Osteoblast (primary cell): ENCODE measurements around the gene MAPRE3. TPM values are rescaled to one million over a fixed set of nuclear protein-coding genes. Genes with fewer than 3 reads are reported as not detected.

ENCODE experiments used
- DNase-seq: peaks from one replicate; pipeline ENCODE4 v3.0.0; 2011; ENCODE audit warnings: low spot score, mixed read lengths; ENCODE audit not compliant: insufficient read length; ENCODE audit errors: missing footprints
- H2AFZ ChIP-seq: 2 replicates; pipeline ENCODE4 v1.6.0; 2011; ENCODE audit warnings: mild to moderate bottlenecking, low read length
- H3K27ac ChIP-seq: 2 replicates; pipeline ENCODE4 v1.5.1; 2011; ENCODE audit warnings: mild to moderate bottlenecking, low read depth, low read length, moderate library complexity
- H3K27me3 ChIP-seq: 2 replicates; pipeline ENCODE4 v1.6.0; 2012; ENCODE audit warnings: mild to moderate bottlenecking, control low read depth, inconsistent platforms, low read length, moderate library complexity; ENCODE audit not compliant: insufficient read depth
- H3K36me3 ChIP-seq: 2 replicates; pipeline ENCODE4 v1.5.1; 2011; ENCODE audit warnings: mild to moderate bottlenecking, low read length, control low read depth, moderate library complexity; ENCODE audit not compliant: insufficient read depth
- H3K4me1 ChIP-seq: 2 replicates; pipeline ENCODE4 v1.5.1; 2011; ENCODE audit warnings: mild to moderate bottlenecking, low read length, control low read depth, moderate library complexity; ENCODE audit not compliant: insufficient read depth
- H3K4me2 ChIP-seq: 2 replicates; pipeline ENCODE4 v1.6.0; 2011; ENCODE audit warnings: mild to moderate bottlenecking, low read length; ENCODE audit not compliant: insufficient read depth
- H3K4me3 ChIP-seq: fragments of 200-600 bp; sonication (generic); 3 replicates; pipeline ENCODE4 v1.5.1; 2012; ENCODE audit warnings: mild to moderate bottlenecking, low read length, inconsistent platforms; ENCODE audit not compliant: insufficient read depth
- H3K79me2 ChIP-seq: 2 replicates; pipeline ENCODE4 v1.6.0; 2012; ENCODE audit warnings: mild to moderate bottlenecking, low read length, control low read depth, inconsistent platforms; ENCODE audit not compliant: insufficient read depth
- H3K9me3 ChIP-seq: 2 replicates; pipeline ENCODE4 v1.5.1; 2011; ENCODE audit warnings: low read depth, low read length, control low read depth
- H4K20me1 ChIP-seq: 2 replicates; pipeline ENCODE4 v1.6.0; 2012; ENCODE audit warnings: mild to moderate bottlenecking, low read length, control low read depth; ENCODE audit not compliant: insufficient read depth
- CTCF ChIP-seq: IDR thresholded peaks from 2 replicates; pipeline ENCODE4 v1.5.1; 2011; ENCODE audit warnings: mild to moderate bottlenecking, low read depth, low read length, moderate library complexity; ENCODE audit errors: extremely low read depth
- total RNA-seq: library from RNA; depleted of rRNA; stranded (reverse); fragments of >200 nt; gene quantifications from 2 replicates; pipeline ENCODE4 v1.2.3, GENCODE V29; 2012

The MAPRE3 gene
- total RNA-seq, 1 donor: 6.5 TPM

DNA sequence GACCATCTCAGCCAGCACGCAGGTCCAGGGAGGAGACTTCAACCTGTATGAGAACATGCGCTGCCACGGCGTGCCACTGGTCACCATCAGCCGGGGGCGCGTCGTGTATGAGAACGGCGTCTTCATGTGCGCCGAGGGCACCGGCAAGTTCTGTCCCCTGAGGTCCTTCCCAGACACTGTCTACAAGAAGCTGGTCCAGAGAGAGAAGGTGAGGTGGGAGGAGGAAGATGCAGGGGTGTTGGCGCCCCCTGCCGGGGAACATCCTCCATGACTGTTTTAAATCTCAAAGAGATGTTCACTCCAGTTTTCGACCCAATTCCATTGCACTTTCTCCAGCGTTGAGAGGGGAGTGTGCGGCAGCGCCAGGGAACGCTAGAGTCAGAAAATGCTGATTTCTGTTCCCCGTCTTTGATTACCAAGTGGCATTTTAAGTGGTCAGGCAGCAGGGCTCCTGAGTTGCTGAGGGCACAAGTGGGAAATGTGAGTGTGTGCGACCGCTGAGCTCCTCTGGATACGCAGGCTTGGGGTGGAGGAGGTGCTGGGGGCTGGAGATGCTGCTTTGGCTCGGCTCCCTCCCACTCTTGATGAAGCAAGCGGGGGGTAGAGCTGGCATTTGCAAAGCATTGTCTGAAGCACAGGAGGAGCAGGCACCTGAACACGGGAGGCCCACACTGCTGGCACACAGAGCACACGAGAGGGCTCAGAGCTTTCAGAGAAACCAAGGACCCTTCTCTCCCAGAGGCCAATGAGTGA lies 27.7 kb upstream of the MAPRE3 start:
- no peak overlapping the region for H3K4me2 ChIP-seq
- no peaks in the 10 kb centered on the region for H4K20me1 ChIP-seq
- H3K9me3 ChIP-seq: no peaks in the 10 kb centered on the region
- H3K79me2 ChIP-seq: no peaks in the 10 kb centered on the region
- no peaks in the 10 kb centered on the region for H3K36me3 ChIP-seq
- H2AFZ ChIP-seq: no peak overlapping the region
- peak; percentile 85 for TF ChIP-seq CTCF
- H3K4me3 ChIP-seq: no peak overlapping the region
- no peak overlapping the region for H3K27ac ChIP-seq
- peak; percentile 95 for DNase-seq
- no peaks in the 10 kb centered on the region for H3K4me1 ChIP-seq
- H3K27me3 ChIP-seq: peaks cover 5% of the 10 kb centered on the region

DNA sequence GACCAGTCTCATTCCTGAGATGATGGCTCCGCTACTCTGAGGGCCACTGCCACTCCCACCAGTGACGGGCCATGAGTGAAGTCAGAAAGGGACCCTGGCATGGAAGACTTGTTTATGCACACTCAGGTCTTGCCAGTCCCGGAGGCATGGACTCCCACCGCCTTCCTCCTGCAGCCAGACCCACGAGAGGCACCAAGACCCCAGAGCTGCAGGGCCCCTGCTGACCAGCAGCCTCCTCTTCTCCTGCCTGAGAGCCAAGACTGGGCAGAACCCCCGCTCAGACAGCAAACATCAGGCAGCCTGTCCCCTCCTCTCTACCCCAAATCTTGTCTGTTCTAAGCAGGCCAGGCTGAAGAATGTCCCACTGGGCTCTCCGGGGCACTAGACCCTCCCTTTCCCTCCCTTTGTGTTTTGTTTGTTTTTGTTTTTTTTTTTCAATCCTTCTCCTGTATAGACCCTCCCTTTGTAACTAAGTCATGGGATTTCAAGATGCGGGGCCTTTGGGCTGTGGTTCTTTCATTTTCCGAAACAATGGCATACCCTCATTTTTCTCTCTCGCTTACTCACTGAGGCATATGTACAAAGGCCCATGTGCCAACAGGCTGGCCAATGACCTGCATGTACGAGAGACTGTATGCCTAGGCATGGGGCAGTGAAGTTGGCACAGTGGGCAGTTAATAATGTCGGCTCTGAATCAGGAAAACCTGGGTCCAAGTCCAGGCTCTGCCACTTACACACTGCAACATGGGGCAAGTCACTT lies 24.3 kb upstream of the MAPRE3 start:
- no peak overlapping the region for H3K4me2 ChIP-seq
- no peak overlapping the region for H3K4me3 ChIP-seq
- no peak for TF ChIP-seq CTCF
- H3K27me3 ChIP-seq: peaks cover 17% of the 10 kb centered on the region
- H3K27ac ChIP-seq: no peak overlapping the region
- H3K4me1 ChIP-seq: no peaks in the 10 kb centered on the region
- no peak for DNase-seq
- no peaks in the 10 kb centered on the region for H3K79me2 ChIP-seq
- no peaks in the 10 kb centered on the region for H4K20me1 ChIP-seq
- no peaks in the 10 kb centered on the region for H3K9me3 ChIP-seq
- no peaks in the 10 kb centered on the region for H3K36me3 ChIP-seq
- H2AFZ ChIP-seq: no peak overlapping the region

GRCh38 chr2:26946841-26947784 lies 23.3 kb upstream of the MAPRE3 start:
- Histone ChIP-seq H3K4me3 (no peak overlapping the region), H3K27me3 (peaks cover 26% of the 10 kb centered on the region), H3K36me3 (no peaks in the 10 kb centered on the region), H3K4me2 (no peak overlapping the region), H3K27ac (no peak overlapping the region), H3K79me2 (no peaks in the 10 kb centered on the region), H3K4me1 (no peaks in the 10 kb centered on the region), H3K9me3 (no peaks in the 10 kb centered on the region), H2AFZ (no peak overlapping the region), H4K20me1 (no peaks in the 10 kb centered on the region)
- no peak for DNase-seq
- no peak for TF ChIP-seq CTCF
